ENCODE results near the gene COPZ1.
"Not testable (repeated sequence)": the region's sequence is repeated elsewhere in the genome, so short reads cannot be mapped to it uniquely, and the experiment has no call there.

COPZ1 gene

GRCh38 chr12:54324617-54325441 is at the start of gene COPZ1:
Gene COPZ1, plus strand, starts transcription at chr12:54325131. Its CDS starts 33 bp downstream, at chr12:54325164.
- DNase-seq (ENCODE audit: low spot score): peak; percentile 91

GRCh38 chr12:54276368-54276767 is 48.6 kb upstream of the COPZ1 start:
- DNase-seq (ENCODE audit: low spot score): no peak

GRCh38 chr12:54277823-54278276 is 47.1 kb upstream of the COPZ1 start:
- no peak for DNase-seq (ENCODE audit: low spot score)

GRCh38 chr12:54279227-54279631 is 45.7 kb upstream of the COPZ1 start:
- DNase-seq (ENCODE audit: low spot score): no peak

- peak; percentile 98 for DNase-seq (ENCODE audit: low spot score)
Measured at GRCh38 chr12:54279632-54280467, 45.1 kb upstream of the COPZ1 start, which contains the start of gene CBX5. Gene CBX5, minus strand, starts transcription at chr12:54280122. Its CDS starts 22,472 bp downstream, at chr12:54257650.

- peak; percentile 95 for DNase-seq (ENCODE audit: low spot score)
Measured at GRCh38 chr12:54280468-54281260, 44.3 kb upstream of the COPZ1 start, which contains the start of gene HNRNPA1. Gene HNRNPA1, plus strand, starts transcription at chr12:54280726. Its CDS starts 82 bp downstream, at chr12:54280808.

GRCh38 chr12:54281261-54281638 is 43.7 kb upstream of the COPZ1 start:
- DNase-seq (ENCODE audit: low spot score): not testable (repeated sequence)

GRCh38 chr12:54281694-54282093 is 43.2 kb upstream of the COPZ1 start:
- DNase-seq (ENCODE audit: low spot score): not testable (repeated sequence)

GRCh38 chr12:54282949-54283593 is 41.9 kb upstream of the COPZ1 start:
- no peak for DNase-seq (ENCODE audit: low spot score)

GRCh38 chr12:54284070-54284780 is 40.7 kb upstream of the COPZ1 start:
- DNase-seq (ENCODE audit: low spot score): not testable (repeated sequence)

GRCh38 chr12:54285150-54286041 is 39.5 kb upstream of the COPZ1 start:
- DNase-seq (ENCODE audit: low spot score): no peak

- no peak for DNase-seq (ENCODE audit: low spot score)
Measured at GRCh38 chr12:54286042-54287030, 38.6 kb upstream of the COPZ1 start.

GRCh38 chr12:54287261-54288157 is 37.4 kb upstream of the COPZ1 start:
- no peak for DNase-seq (ENCODE audit: low spot score)

GRCh38 chr12:54292083-54292930 is 32.6 kb upstream of the COPZ1 start:
- no peak for DNase-seq (ENCODE audit: low spot score)

GRCh38 chr12:54292931-54293241 is 32.0 kb upstream of the COPZ1 start:
- DNase-seq (ENCODE audit: low spot score): no peak

- peak; percentile 70 for DNase-seq (ENCODE audit: low spot score)
Measured at GRCh38 chr12:54294152-54294952, 30.6 kb upstream of the COPZ1 start.

Measured in AG08396 (cell line).